Right hindlimb (tissue), 1 donor: ENCODE results near the gene PDIA2.
"Not testable (repeated sequence)": the region's sequence is repeated elsewhere in the genome, so short reads cannot be mapped to it uniquely, and the experiment has no call there.

Experiments used
- DNase-seq: peaks from one replicate; pipeline ENCODE4 v3.0.0-alpha.2; 2018

PDIA2 gene

GRCh38 chr16:301950-302349 lies 19.0 kb downstream of the PDIA2 start:
- DNase-seq = no peak

- no peak for DNase-seq
Observed at GRCh38 chr16:303760-304505, 21.0 kb downstream of the PDIA2 start.

GRCh38 chr16:305916-306626 lies 23.1 kb downstream of the PDIA2 start:
- DNase-seq = no peak

- no peak for DNase-seq
Observed at GRCh38 chr16:306911-307370, 24.0 kb downstream of the PDIA2 start.

- DNase-seq = no peak
Observed at GRCh38 chr16:307691-308312, 24.8 kb downstream of the PDIA2 start.

- no peak for DNase-seq
Observed at GRCh38 chr16:309476-309875, 26.5 kb downstream of the PDIA2 start.

GRCh38 chr16:311725-312124 lies 28.8 kb downstream of the PDIA2 start:
- DNase-seq = no peak

- DNase-seq = no peak
Observed at GRCh38 chr16:314351-314750, 31.4 kb downstream of the PDIA2 start.

GRCh38 chr16:314795-315299 lies 31.9 kb downstream of the PDIA2 start:
- no peak for DNase-seq

GRCh38 chr16:316741-317464 lies 33.9 kb downstream of the PDIA2 start:
- DNase-seq = no peak

GRCh38 chr16:317583-317982 lies 34.6 kb downstream of the PDIA2 start:
- no peak for DNase-seq

- no peak for DNase-seq
Observed at GRCh38 chr16:318628-319027, 35.7 kb downstream of the PDIA2 start.

- no peak for DNase-seq
Observed at GRCh38 chr16:320206-320605, 37.2 kb downstream of the PDIA2 start.

- DNase-seq = no peak
Observed at GRCh38 chr16:321532-321931, 38.6 kb downstream of the PDIA2 start.

- DNase-seq = no peak
Observed at GRCh38 chr16:322476-323143, 39.6 kb downstream of the PDIA2 start.

GRCh38 chr16:324201-324450 lies 41.2 kb downstream of the PDIA2 start:
- DNase-seq = no peak

GRCh38 chr16:324451-325334 lies 41.7 kb downstream of the PDIA2 start:
- DNase-seq = no peak

- no peak for DNase-seq
Observed at GRCh38 chr16:325375-326145, 42.6 kb downstream of the PDIA2 start.

GRCh38 chr16:330741-331140 lies 47.8 kb downstream of the PDIA2 start:
- DNase-seq = no peak

GRCh38 chr16:331181-331814 lies 48.3 kb downstream of the PDIA2 start:
- DNase-seq = not testable (repeated sequence)
